Measurements from ENCODE around the gene UBAC2. TPM values are rescaled to one million over a fixed set of nuclear protein-coding genes. Genes with fewer than 3 reads are reported as not detected.
A peak's percentile ranks its signal among the peaks of the same experiment; 100 is the strongest.

Gene UBAC2
- total and polyA plus RNA-seq, 2 experiments from 2014 or later, result 71.2 to 130 TPM

GRCh38 chr13:99399623-99399974, 198.9 kb downstream of the UBAC2 start:
- no peaks in the 10 kb centered on the region for H3K9me3 ChIP-seq (ENCODE audit: low read depth)
- H3K4me1 ChIP-seq (ENCODE audit: low read depth), result no peaks in the 10 kb centered on the region
- no peak for DNase-seq (ENCODE audit: low read depth in 1 of 2, low spot score in 1 of 2)
- H3K27me3 ChIP-seq, result no peaks in the 10 kb centered on the region
- H3K27ac ChIP-seq, result no peak overlapping the region
- H3K36me3 ChIP-seq, result no peaks in the 10 kb centered on the region
- H3K4me3 ChIP-seq, result no peak overlapping the region
- no peak for TF ChIP-seq CTCF (IDR thresholded peaks at IDR 0.05; ENCODE audit: low read depth, low read length)

GRCh38 chr13:99403458-99403971, 202.9 kb downstream of the UBAC2 start:
- no peak for DNase-seq (ENCODE audit: low read depth in 1 of 2, low spot score in 1 of 2)
- Histone ChIP-seq H3K4me3 (no peak overlapping the region), H3K27me3 (no peaks in the 10 kb centered on the region), H3K9me3 (ENCODE audit: low read depth) (no peaks in the 10 kb centered on the region), H3K36me3 (no peaks in the 10 kb centered on the region), H3K27ac (no peak overlapping the region), H3K4me1 (ENCODE audit: low read depth) (no peaks in the 10 kb centered on the region)
- no peak for TF ChIP-seq CTCF (IDR thresholded peaks at IDR 0.05; ENCODE audit: low read depth, low read length)

GRCh38 chr13:99404005-99404755, 203.5 kb downstream of the UBAC2 start:
- peak in 1 of 2 donors; percentile 53 for DNase-seq (ENCODE audit: low read depth in 1 of 2, low spot score in 1 of 2)
- no peak overlapping the region for H3K27ac ChIP-seq
- H3K9me3 ChIP-seq (ENCODE audit: low read depth), result no peaks in the 10 kb centered on the region
- no peaks in the 10 kb centered on the region for H3K36me3 ChIP-seq
- TF ChIP-seq CTCF (IDR thresholded peaks at IDR 0.05; ENCODE audit: low read depth, low read length), result no peak
- H3K4me1 ChIP-seq (ENCODE audit: low read depth), result no peaks in the 10 kb centered on the region
- no peak overlapping the region for H3K4me3 ChIP-seq
- no peaks in the 10 kb centered on the region for H3K27me3 ChIP-seq

- TF ChIP-seq CTCF (IDR thresholded peaks at IDR 0.05; ENCODE audit: low read depth, low read length), result no peak
- H3K9me3 ChIP-seq (ENCODE audit: low read depth), result no peaks in the 10 kb centered on the region
- no peak for DNase-seq (ENCODE audit: low read depth in 1 of 2, low spot score in 1 of 2)
These were observed 205.3 kb downstream of the UBAC2 start for GRCh38 chr13:99405966-99406365.

GRCh38 chr13:99406799-99407201, 206.1 kb downstream of the UBAC2 start:
- H3K4me1 ChIP-seq (ENCODE audit: low read depth), result no peaks in the 10 kb centered on the region
- no peaks in the 10 kb centered on the region for H3K9me3 ChIP-seq (ENCODE audit: low read depth)
- no peaks in the 10 kb centered on the region for H3K36me3 ChIP-seq
- DNase-seq (ENCODE audit: low read depth in 1 of 2, low spot score in 1 of 2), result peak in 1 of 2 donors; percentile 36
- no peak overlapping the region for H3K4me3 ChIP-seq
- H3K27ac ChIP-seq, result no peak overlapping the region
- no peaks in the 10 kb centered on the region for H3K27me3 ChIP-seq
- no peak for TF ChIP-seq CTCF (IDR thresholded peaks at IDR 0.05; ENCODE audit: low read depth, low read length)

More at GRCh38 chr13:99405966-99406365, 205.3 kb downstream of the UBAC2 start:
- Histone ChIP-seq H3K27me3 (no peaks in the 10 kb centered on the region), H3K27ac (no peak overlapping the region), H3K4me1 (ENCODE audit: low read depth) (no peaks in the 10 kb centered on the region), H3K36me3 (no peaks in the 10 kb centered on the region), H3K4me3 (no peak overlapping the region)
